Stimulated activated CD8-positive, alpha-beta memory T cell treated with anti-CD3 and anti-CD28 coated beads, Interleukin-15, amount 100 ng/mL, for 24 hours (primary cell): Measurements from ENCODE around the gene HYAL2.

ENCODE experiments used
- DNase-seq: peaks from one replicate; pipeline ENCODE4 v3.0.0-alpha.2; 2020; ENCODE audit warnings: low read depth

The HYAL2 gene

GRCh38 chr3:50350213-50350526 is 27.6 kb upstream of the HYAL2 start:
- no peak for DNase-seq

DNA sequence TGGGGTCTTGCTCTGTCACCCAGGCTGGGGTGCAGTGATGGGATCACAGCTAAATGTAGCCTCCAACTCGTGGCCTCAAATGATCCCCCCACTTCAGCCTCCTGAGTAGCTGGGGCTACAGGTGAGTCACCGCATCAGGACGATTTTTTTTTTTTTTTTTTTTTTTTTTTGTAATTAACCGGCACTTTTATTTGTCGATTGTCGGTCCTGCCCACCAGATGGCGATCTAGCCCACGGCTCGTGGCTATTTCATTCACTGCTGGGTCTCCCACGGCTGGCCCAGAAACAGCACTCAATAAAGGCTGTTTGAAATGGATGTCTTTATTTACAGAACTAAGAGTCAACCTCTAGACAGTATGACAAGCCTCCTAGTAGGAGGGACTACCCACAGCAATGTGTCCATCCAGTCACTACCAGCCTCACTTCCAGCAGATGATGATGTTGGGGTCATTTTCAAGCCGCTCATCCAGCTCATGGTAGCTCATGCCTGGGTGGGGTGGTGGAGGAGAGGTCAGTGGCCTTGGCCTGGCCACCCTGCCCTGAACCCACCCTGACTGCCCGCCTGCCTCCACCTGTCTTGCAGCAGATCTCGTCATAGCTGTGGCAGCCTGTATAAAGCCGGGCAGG is 24.8 kb upstream of the HYAL2 start:
- no peak for DNase-seq

GRCh38 chr3:50345586-50346234 is 23.2 kb upstream of the HYAL2 start, which contains the start of gene ZMYND10:
Gene ZMYND10 (minus strand): TSS chr3:50345732. CDS start chr3:50345579, 153 bp downstream.
- no peak for DNase-seq

- DNase-seq, result no peak
Measured at GRCh38 chr3:50345008-50345407, 22.5 kb upstream of the HYAL2 start.

GRCh38 chr3:50342813-50343633 is 20.5 kb upstream of the HYAL2 start:
- DNase-seq, result no peak

GRCh38 chr3:50341996-50342650 is 19.6 kb upstream of the HYAL2 start:
- no peak for DNase-seq

GRCh38 chr3:50341537-50341936 is 19.0 kb upstream of the HYAL2 start:
- DNase-seq, result no peak

GRCh38 chr3:50340448-50341329 is 18.1 kb upstream of the HYAL2 start, which contains the start of gene RASSF1:
Gene RASSF1 (minus strand): TSS chr3:50340836. CDS start chr3:50340805, 31 bp downstream.
- no peak for DNase-seq

DNA sequence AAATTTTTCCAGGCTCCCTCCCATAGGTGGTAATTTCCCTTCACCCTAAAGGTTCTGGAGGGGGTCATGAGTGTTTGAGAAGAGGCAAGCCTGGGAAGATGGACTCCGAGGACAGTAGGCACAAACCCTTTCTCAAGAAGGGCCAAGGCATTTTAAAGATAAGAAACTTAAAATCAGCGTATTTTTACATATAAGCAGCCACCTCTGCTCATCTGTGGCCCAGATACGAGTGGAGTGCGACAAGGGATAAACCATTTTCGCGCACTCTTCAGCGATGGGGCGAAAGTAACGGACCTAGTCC is 17.6 kb upstream of the HYAL2 start:
- no peak for DNase-seq

DNA sequence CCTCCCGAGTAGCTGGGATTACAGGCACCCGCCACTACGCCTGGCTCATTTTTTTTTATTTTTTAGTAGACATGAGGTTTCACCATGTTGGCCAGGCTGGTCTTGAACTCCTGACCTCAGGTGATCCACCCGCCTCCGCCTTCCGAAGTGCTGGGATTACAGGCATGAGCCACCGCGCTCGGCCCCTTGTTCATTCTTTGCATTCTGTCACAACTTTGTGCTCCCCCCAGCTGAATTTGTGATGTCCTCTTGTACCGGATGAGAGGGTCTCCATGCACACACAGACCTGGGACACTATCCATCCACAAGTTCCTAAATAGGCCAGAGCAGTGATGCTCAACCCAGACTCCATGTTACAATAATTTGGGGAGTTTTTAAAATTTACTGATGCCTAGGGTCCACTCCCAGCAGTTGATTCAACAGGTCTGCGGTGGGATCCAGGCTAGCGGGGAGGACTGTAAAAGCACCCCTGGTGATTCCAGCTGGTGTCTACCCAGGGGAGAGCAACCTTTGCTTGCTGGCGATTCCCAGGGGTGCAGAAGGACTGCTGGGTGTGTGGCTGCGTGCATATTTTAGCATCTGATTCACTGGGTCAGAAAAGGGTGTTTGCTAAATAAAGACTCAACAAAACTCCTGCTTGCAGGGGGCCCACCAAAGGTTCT is 17.1 kb upstream of the HYAL2 start:
- no peak for DNase-seq

DNA sequence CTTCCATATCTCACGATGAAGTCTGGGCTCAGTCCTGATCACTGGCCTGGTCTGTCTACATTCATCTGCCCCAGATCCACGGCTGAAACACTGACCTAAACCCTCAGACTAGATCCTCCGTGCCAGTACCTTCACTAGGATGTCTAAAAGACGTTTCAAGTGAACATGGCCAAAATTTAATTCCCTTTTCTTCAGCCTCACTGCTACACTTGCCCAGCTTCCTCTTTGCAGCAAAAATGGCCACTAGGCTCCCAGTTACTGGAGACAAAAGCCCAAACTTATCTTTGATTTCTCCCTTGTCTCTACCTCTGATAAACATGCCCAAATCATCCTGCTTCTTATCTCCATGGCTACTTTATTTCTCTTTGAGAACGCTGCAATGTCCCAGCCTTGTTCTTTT is 16.4 kb upstream of the HYAL2 start:
- no peak for DNase-seq

- DNase-seq, result peak; percentile 85
Measured at GRCh38 chr3:50337175-50337861, 14.8 kb upstream of the HYAL2 start.

GRCh38 chr3:50336452-50337174 is 14.1 kb upstream of the HYAL2 start:
- no peak for DNase-seq

DNA sequence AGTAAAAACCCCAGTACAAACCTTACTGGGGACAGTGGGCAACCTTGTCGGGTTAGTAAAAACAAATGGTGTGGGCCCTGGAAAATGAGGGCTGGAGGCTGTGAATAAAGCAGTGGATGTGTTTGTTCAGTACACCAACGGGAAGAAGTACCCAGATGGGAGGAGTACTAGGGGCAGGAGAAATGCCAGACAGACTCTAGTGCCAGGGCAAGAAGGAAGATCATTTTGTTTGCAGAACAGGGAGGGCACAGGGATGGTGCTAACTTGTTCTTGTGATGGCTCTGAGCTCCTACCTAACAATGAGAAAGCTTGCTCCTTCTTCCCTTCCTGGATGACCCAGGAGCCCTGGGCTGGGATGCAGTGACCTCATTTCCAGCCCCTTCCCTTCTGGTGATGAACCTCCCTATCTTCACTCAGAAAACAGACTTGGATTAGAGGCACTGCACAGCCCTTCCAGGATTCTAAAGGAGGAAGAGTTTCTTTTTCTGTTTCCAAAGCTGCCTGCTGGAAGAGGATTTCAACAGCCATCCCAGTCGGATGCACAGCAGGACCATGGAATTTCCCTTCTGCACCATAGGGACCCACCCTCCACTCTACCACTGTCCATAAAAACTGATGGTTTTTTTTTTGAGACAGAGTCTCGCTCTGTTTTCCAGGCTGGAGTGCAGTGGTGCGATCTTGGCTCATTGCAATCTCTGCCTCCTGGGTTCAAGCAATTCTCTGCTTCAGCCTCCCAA is 12.0 kb upstream of the HYAL2 start:
- DNase-seq, result no peak

- DNase-seq, result no peak
Measured at GRCh38 chr3:50333744-50334328, 11.3 kb upstream of the HYAL2 start.

GRCh38 chr3:50331364-50331907 is 8.9 kb upstream of the HYAL2 start:
- no peak for DNase-seq

- no peak for DNase-seq
Measured at GRCh38 chr3:50330330-50330729, 7.8 kb upstream of the HYAL2 start.

- peak; percentile 79 for DNase-seq
Measured at GRCh38 chr3:50327943-50328691, 5.6 kb upstream of the HYAL2 start, which contains the start of gene TUSC2. Gene TUSC2 (minus strand): TSS chr3:50328223. CDS start chr3:50328099, 124 bp downstream.
